HG03045 (cell line): ENCODE data around the gene IPCEF1.
"Not testable (repeated sequence)": the region's sequence is repeated elsewhere in the genome, so short reads cannot be mapped to it uniquely, and the experiment has no call there.

Source experiments
- ATAC-seq: cut with Tn5 transposase; IDR thresholded peaks from one replicate; pipeline ENCODE4 v1.9.1; 2021; ENCODE audit warnings: mild to moderate bottlenecking, moderate library complexity; ENCODE audit not compliant: unreplicated experiment

Gene IPCEF1

GRCh38 chr6:154227862-154228520 is 128.6 kb downstream of the IPCEF1 start:
- ATAC-seq, result no peak

- ATAC-seq, result no peak
These were observed 130.1 kb downstream of the IPCEF1 start for GRCh38 chr6:154226461-154226860.

- no peak for ATAC-seq
These were observed 133.3 kb downstream of the IPCEF1 start for GRCh38 chr6:154223296-154223695.

GRCh38 chr6:154222716-154223115 is 133.9 kb downstream of the IPCEF1 start:
- no peak for ATAC-seq

GRCh38 chr6:154219250-154219649 is 137.4 kb downstream of the IPCEF1 start:
- no peak for ATAC-seq

- no peak for ATAC-seq
These were observed 137.8 kb downstream of the IPCEF1 start for GRCh38 chr6:154218787-154219186.

GRCh38 chr6:154218301-154218700 is 138.3 kb downstream of the IPCEF1 start:
- ATAC-seq, result no peak

- no peak for ATAC-seq
These were observed 142.8 kb downstream of the IPCEF1 start for GRCh38 chr6:154213782-154214181.

GRCh38 chr6:154210678-154211077 is 145.9 kb downstream of the IPCEF1 start:
- no peak for ATAC-seq

- no peak for ATAC-seq
These were observed 147.0 kb downstream of the IPCEF1 start for GRCh38 chr6:154209555-154209954.

- no peak for ATAC-seq
These were observed 149.6 kb downstream of the IPCEF1 start for GRCh38 chr6:154206996-154207395.

- no peak for ATAC-seq
These were observed 150.5 kb downstream of the IPCEF1 start for GRCh38 chr6:154206141-154206540.

- ATAC-seq, result no peak
These were observed 153.6 kb downstream of the IPCEF1 start for GRCh38 chr6:154202958-154203357.

- no peak for ATAC-seq
These were observed 154.3 kb downstream of the IPCEF1 start for GRCh38 chr6:154202339-154202738.

GRCh38 chr6:154201688-154202087 is 154.9 kb downstream of the IPCEF1 start:
- ATAC-seq, result not testable (repeated sequence)

- ATAC-seq, result no peak
These were observed 159.3 kb downstream of the IPCEF1 start for GRCh38 chr6:154197196-154197860.

GRCh38 chr6:154196333-154196885 is 160.2 kb downstream of the IPCEF1 start:
- no peak for ATAC-seq

- no peak for ATAC-seq
These were observed 168.9 kb downstream of the IPCEF1 start for GRCh38 chr6:154187714-154188113.

- ATAC-seq, result no peak
These were observed 169.4 kb downstream of the IPCEF1 start for GRCh38 chr6:154187203-154187602.

GRCh38 chr6:154179434-154179833 is 177.2 kb downstream of the IPCEF1 start:
- no peak for ATAC-seq

- not testable (repeated sequence) for ATAC-seq
These were observed 184.2 kb downstream of the IPCEF1 start for GRCh38 chr6:154172393-154172792.

GRCh38 chr6:154170106-154170505 is 186.5 kb downstream of the IPCEF1 start:
- no peak for ATAC-seq
